Astrocyte (in vitro differentiated cells and primary cell): ENCODE results near the gene TRIO.

Experiments used
- EZH2 ChIP-seq: IDR thresholded peaks from 2 replicates; pipeline ENCODE4 v1.6.1; 2012; ENCODE audit warnings: mild to moderate bottlenecking, low read length, inconsistent platforms; ENCODE audit not compliant: insufficient read depth
- TF ChIP-seq, protein P1 (sequence below): IDR thresholded peaks from 2 replicates; pipeline ENCODE4 v1.5.1; 2011; ENCODE audit warnings: low read depth, mild to moderate bottlenecking, inconsistent platforms, low read length, moderate library complexity; ENCODE audit not compliant: insufficient read depth

DNA sequence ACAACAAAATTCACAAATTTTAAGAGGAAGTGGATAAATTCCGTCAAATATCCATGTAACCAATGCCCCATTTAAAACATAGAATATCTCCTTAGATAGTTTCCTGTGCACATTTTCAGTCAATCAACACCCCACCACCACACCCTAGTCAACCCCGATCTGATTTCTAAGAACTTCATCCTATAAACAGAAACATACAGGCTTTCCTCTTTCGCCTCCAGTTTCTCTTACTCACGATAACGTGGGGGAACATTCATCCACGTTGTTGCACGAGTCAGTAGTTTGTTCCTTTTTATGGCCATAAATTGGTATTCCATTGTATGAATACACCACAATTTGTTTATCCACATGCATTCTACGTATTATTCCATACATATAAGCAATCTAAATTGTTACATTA lies 35.6 kb upstream of the TRIO start:
- TF ChIP-seq, protein P1, sequence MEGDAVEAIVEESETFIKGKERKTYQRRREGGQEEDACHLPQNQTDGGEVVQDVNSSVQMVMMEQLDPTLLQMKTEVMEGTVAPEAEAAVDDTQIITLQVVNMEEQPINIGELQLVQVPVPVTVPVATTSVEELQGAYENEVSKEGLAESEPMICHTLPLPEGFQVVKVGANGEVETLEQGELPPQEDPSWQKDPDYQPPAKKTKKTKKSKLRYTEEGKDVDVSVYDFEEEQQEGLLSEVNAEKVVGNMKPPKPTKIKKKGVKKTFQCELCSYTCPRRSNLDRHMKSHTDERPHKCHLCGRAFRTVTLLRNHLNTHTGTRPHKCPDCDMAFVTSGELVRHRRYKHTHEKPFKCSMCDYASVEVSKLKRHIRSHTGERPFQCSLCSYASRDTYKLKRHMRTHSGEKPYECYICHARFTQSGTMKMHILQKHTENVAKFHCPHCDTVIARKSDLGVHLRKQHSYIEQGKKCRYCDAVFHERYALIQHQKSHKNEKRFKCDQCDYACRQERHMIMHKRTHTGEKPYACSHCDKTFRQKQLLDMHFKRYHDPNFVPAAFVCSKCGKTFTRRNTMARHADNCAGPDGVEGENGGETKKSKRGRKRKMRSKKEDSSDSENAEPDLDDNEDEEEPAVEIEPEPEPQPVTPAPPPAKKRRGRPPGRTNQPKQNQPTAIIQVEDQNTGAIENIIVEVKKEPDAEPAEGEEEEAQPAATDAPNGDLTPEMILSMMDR = no peak
- TF ChIP-seq EZH2 = no peak
